IPS-NIHi7 (cell line): Measurements from ENCODE around the gene PLEKHH1.
A peak's percentile ranks its signal among the peaks of the same experiment; 100 is the strongest.

Experiments used
- DNase-seq: peaks from one replicate; pipeline ENCODE4 v3.0.0; 2012; ENCODE audit warnings: mixed read lengths; ENCODE audit errors: extremely low spot score

The PLEKHH1 gene

DNA sequence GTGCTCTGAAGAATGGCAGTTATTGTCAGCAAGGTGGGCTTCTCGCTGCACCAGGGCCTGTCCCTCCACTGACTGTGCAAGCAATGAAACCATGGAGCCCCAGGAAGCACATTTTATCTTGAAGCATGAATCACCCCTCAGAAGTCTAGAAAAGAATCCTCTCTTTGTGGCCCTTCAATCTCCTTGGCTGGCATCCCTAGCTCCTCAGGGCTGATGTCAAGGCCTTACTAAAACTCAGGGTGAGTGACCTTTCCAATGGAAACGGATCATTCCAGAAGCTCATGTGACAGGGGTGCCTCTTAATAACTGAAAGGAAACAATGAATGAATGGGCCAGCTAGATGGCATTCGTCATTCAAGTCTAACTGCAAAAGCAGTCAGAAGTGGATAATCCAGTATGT, 22.3 kb upstream of the PLEKHH1 start:
- DNase-seq = no peak

- DNase-seq = no peak
Measured at GRCh38 chr14:67512463-67513310, 20.4 kb upstream of the PLEKHH1 start.

GRCh38 chr14:67513631-67514108, 19.4 kb upstream of the PLEKHH1 start:
- no peak for DNase-seq

DNA sequence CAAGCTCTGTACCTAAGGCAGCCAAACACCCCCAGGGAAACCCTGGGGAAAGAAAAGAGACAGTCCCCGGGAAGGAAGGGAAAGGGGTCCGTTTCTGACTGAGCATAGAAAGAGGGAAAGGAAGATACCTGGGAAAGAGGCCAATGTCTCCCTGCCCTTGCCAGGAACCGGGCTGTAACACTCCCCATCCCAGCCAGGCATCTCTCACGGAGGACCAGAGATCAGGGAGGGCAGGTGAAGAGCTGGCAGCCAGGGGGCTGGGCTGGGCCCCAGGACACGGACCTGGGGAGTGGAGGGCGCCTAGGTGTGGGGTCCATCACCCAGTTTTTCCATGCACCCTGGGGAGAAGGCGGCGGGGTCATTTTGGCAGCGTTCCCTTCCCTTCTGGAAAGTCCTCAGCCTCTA, 18.9 kb upstream of the PLEKHH1 start:
- DNase-seq = peak; percentile 28

- DNase-seq = peak; percentile 42
Measured at GRCh38 chr14:67514650-67515385, 18.3 kb upstream of the PLEKHH1 start.

GRCh38 chr14:67515386-67516079, 17.6 kb upstream of the PLEKHH1 start:
- DNase-seq = peak; percentile 44

GRCh38 chr14:67516676-67517075, 16.4 kb upstream of the PLEKHH1 start:
- DNase-seq = no peak

- DNase-seq = peak; percentile 63
Measured at GRCh38 chr14:67517083-67517482, 16.0 kb upstream of the PLEKHH1 start.

- no peak for DNase-seq
Measured at GRCh38 chr14:67519406-67519805, 13.7 kb upstream of the PLEKHH1 start.

GRCh38 chr14:67520482-67520881, 12.6 kb upstream of the PLEKHH1 start:
- DNase-seq = no peak

DNA sequence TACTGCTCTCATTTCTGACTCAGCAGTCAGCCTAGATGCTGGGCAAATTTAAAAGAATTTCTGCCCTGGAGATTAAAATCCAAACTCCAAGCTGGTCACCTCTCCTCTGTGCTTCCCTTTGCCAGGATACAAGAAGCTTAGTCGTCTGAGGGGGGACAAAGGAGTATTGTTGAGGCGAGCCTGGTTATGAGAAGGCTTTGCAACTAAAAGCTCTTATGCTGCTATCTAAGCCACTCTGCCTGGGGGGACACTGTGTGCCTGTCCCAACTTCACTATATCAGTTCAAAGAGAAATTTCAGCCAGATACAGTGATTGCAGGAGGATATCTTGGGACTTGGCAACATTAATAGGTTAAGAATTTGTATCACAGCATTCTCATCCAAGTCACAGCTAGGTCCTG, 10.8 kb upstream of the PLEKHH1 start:
- DNase-seq = no peak

- no peak for DNase-seq
Measured at GRCh38 chr14:67523764-67524633, 9.1 kb upstream of the PLEKHH1 start.

GRCh38 chr14:67524634-67524963, 8.5 kb upstream of the PLEKHH1 start:
- DNase-seq = no peak

GRCh38 chr14:67525389-67525788, 7.7 kb upstream of the PLEKHH1 start:
- no peak for DNase-seq

DNA sequence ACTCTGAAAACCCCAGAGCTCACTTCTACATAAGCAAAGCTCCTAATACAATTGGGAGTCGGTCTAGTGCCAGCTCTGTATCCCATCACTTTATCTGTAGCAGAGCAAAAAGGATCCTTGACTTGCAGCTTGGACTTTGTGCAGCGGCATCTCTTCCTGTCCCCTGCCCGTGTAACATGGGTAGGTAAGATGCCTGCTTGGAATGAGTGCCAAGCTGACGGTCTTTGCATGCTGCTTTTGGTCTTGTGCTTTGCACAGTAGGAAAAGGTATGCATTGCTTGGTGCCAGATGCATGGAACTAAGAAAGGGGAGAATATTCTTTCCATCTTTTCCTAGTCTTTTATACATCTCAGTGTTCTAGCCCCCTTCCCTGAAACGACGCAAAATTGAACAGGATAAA, 6.9 kb upstream of the PLEKHH1 start:
- no peak for DNase-seq

- peak; percentile 73 for DNase-seq
Measured at GRCh38 chr14:67526676-67527459, 6.2 kb upstream of the PLEKHH1 start.

DNA sequence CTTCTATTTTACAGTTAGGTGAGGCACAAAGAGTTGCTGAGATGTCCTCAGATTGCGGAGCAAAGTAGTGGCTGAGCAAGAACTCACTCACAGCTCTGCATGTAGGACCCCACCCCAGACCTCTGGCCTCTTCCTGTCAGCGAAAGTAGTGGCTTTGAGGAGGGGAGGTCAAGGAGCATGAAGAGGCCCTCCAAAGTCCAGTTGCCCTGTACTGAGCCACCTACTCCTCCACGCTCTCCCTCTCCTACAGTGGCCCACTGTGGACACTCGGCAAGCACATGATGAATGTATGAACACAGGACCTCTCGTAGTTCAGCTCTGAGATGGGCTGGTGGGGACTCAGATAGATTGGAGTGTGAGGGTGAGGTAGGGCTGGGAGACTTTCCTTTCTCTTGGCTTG, 5.3 kb upstream of the PLEKHH1 start:
- no peak for DNase-seq

- DNase-seq = no peak
Measured at GRCh38 chr14:67528276-67528675, 4.8 kb upstream of the PLEKHH1 start.

GRCh38 chr14:67529947-67530935, 2.8 kb upstream of the PLEKHH1 start:
- no peak for DNase-seq
